ENCODE results near the gene MDFI. TPM values are rescaled to one million over a fixed set of nuclear protein-coding genes. Genes with fewer than 3 reads are reported as not detected.

Gene MDFI
- polyA plus RNA-seq, 1 of the 3 experiments (the other 2 are of a cell fraction), result 7.0 TPM

DNA sequence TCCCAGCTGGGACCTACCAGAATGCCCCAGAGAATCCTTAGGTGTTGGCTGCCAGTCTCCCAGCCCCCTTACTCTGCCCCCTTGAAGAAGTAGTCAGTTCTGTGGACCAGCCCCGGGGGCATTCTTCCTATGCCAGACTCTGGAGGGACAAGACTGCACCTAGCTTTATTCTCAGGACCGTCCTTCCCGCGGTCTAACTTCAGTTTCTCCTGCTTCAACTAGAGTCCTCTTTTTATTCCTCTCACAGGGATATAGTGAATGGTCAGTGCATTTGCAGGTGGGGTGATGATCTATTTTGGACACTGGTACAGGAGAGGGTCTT lies 35.9 kb upstream of the MDFI start:
- CTCF ChIA-PET, result interaction anchor here (0.7 to 20.7 kb wide), 53 partner anchors 8 to 296 kb away, joined by 3 to 504 read pairs (median 5); partner anchors contain the start of gene TOMM6

GRCh38 chr6:41602864-41603608 lies 35.2 kb upstream of the MDFI start:
- peak overlapping the region; percentile 17 to 54; a peak in 3 of 4 replicates for H3K4me3 ChIP-seq (ENCODE audit: low read depth in 2 of 2, low read length in 1 of 2)
- peak overlapping the region; percentile 3 to 36; a peak in 1 of 4 replicates for H3K27ac ChIP-seq (ENCODE audit: low read depth in 2 of 2, low read length in 1 of 2)
- H3K9me3 ChIP-seq, result no peaks in the 10 kb centered on the region
- POLR2A ChIA-PET, result no interaction called here
- 5% methylated on average over 15 of the region's 20 CpGs for WGBS (ENCODE audit: low lambda C conversion rate)
- no peaks in the 10 kb centered on the region for H3K9me2 ChIP-seq
- H3K4me2 ChIP-seq, result peak overlapping the region; percentile 69; the same call in 1 of the 2 replicates
- H3K79me2 ChIP-seq (ENCODE audit: insufficient read depth), result no peaks in the 10 kb centered on the region
- no peaks in the 10 kb centered on the region for H3K27me3 ChIP-seq (ENCODE audit: insufficient read depth)
- no peaks in the 10 kb centered on the region for H3K36me3 ChIP-seq (replicated peaks in 1 of 2; ENCODE audit: control insufficient read depth in 1 of 2, insufficient read depth in 2 of 2, low read length in 1 of 2)
- peak; percentile 90 for DNase-seq
- CTCF ChIA-PET, result interaction anchor here (0.7 to 20.7 kb wide), 55 partner anchors 8 to 296 kb away, joined by 3 to 504 read pairs (median 5); partner anchors contain the start of gene TOMM6
- no peaks in the 10 kb centered on the region for H3F3A ChIP-seq (replicated peaks; ENCODE audit: insufficient read depth)
- H3K4me1 ChIP-seq (ENCODE audit: control insufficient read depth in 1 of 2, insufficient read depth in 2 of 2, low read depth in 1 of 2, low read length in 1 of 2), result peaks cover 0 to 7% of the 10 kb centered on the region in 2 experiments; a peak in 1 of 4 replicates
- H4K20me1 ChIP-seq (ENCODE audit: insufficient read depth), result no peaks in the 10 kb centered on the region
- H2AFZ ChIP-seq (ENCODE audit: low read depth), result peak overlapping the region; percentile 80
- H3K9ac ChIP-seq, result no peak overlapping the region
- TF ChIP-seq FOXM1 (IDR thresholded peaks at IDR 0.05; ENCODE audit: low read depth), result no peak
- TF ChIP-seq POLR2AphosphoS5 (IDR thresholded peaks at IDR 0.05; ENCODE audit: low read depth, low read length), result peak; percentile 32; the same call in 1 of the 2 replicates
- TF ChIP-seq FOSL2 (IDR thresholded peaks at IDR 0.05; ENCODE audit: borderline replicate concordance, low read depth), result no peak
- TF ChIP-seq REST (IDR thresholded peaks at IDR 0.05; ENCODE audit: low read depth, low read length), result no peak
- TF ChIP-seq TAF1 (IDR thresholded peaks at IDR 0.05; ENCODE audit: borderline replicate concordance, low read depth, low read length), result peak; percentile 6; the same call in 1 of the 2 replicates
- TF ChIP-seq FOXJ3 (CRISPR knock-in tag; IDR thresholded peaks at IDR 0.05), result 0 out of 2 replicates have a peak, but pooled peaks have one; percentile 19
- TF ChIP-seq RAD21 (IDR thresholded peaks at IDR 0.05; ENCODE audit: low read length), result peak; percentile 93
- TF ChIP-seq ELF1 (IDR thresholded peaks at IDR 0.05), result no peak
- TF ChIP-seq TCF12 (IDR thresholded peaks at IDR 0.05), result no peak
- no peak for TF ChIP-seq RXRA (IDR thresholded peaks at IDR 0.05; ENCODE audit: borderline replicate concordance, low read depth)
- TF ChIP-seq, protein P1, sequence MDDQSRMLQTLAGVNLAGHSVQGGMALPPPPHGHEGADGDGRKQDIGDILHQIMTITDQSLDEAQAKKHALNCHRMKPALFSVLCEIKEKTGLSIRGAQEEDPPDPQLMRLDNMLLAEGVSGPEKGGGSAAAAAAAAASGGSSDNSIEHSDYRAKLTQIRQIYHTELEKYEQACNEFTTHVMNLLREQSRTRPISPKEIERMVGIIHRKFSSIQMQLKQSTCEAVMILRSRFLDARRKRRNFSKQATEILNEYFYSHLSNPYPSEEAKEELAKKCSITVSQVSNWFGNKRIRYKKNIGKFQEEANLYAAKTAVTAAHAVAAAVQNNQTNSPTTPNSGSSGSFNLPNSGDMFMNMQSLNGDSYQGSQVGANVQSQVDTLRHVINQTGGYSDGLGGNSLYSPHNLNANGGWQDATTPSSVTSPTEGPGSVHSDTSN (IDR thresholded peaks at IDR 0.05), result no peak
- no peak for TF ChIP-seq GATA2 (CRISPR knock-in tag; IDR thresholded peaks at IDR 0.05)
- TF ChIP-seq, protein P2, sequence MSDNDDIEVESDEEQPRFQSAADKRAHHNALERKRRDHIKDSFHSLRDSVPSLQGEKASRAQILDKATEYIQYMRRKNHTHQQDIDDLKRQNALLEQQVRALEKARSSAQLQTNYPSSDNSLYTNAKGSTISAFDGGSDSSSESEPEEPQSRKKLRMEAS (IDR thresholded peaks at IDR 0.05; ENCODE audit: low read depth), result peak; percentile 29; the same call in 1 of the 2 replicates
- TF ChIP-seq NRF1 (IDR thresholded peaks at IDR 0.05; ENCODE audit: low read depth, low read length), result 0 out of 2 replicates have a peak, but pooled peaks have one; percentile 1

More for the DNA sequence above, 35.9 kb upstream of the MDFI start:
- H3K27me3 ChIP-seq (ENCODE audit: insufficient read depth), result no peaks in the 10 kb centered on the region
- H3K4me1 ChIP-seq (ENCODE audit: control insufficient read depth in 1 of 2, insufficient read depth in 2 of 2, low read depth in 1 of 2, low read length in 1 of 2), result peaks cover 0 to 7% of the 10 kb centered on the region in 2 experiments; a peak in 1 of 4 replicates
- no peaks in the 10 kb centered on the region for H3F3A ChIP-seq (replicated peaks; ENCODE audit: insufficient read depth)
- H3K9me2 ChIP-seq, result no peaks in the 10 kb centered on the region
- POLR2A ChIA-PET, result no interaction called here
- no peak overlapping the region for H3K4me3 ChIP-seq (ENCODE audit: low read depth in 2 of 2, low read length in 1 of 2)
- H3K9ac ChIP-seq, result no peak overlapping the region
- DNase-seq, result no peak
- no peaks in the 10 kb centered on the region for H3K36me3 ChIP-seq (replicated peaks in 1 of 2; ENCODE audit: control insufficient read depth in 1 of 2, insufficient read depth in 2 of 2, low read length in 1 of 2)
- no peaks in the 10 kb centered on the region for H3K79me2 ChIP-seq (ENCODE audit: insufficient read depth)
- H4K20me1 ChIP-seq (ENCODE audit: insufficient read depth), result no peaks in the 10 kb centered on the region
- H3K27ac ChIP-seq (ENCODE audit: low read depth in 2 of 2, low read length in 1 of 2), result peak overlapping the region in 1 of 2 experiments; percentile 3; a peak in 1 of 4 replicates
- WGBS (ENCODE audit: low lambda C conversion rate), result 71% methylated on average over 4 of the region's 4 CpGs
- no peaks in the 10 kb centered on the region for H3K9me3 ChIP-seq
- H2AFZ ChIP-seq (ENCODE audit: low read depth), result no peak overlapping the region
- TF ChIP-seq JUND (IDR thresholded peaks at IDR 0.05), result no peak
- TF ChIP-seq, protein P2 (IDR thresholded peaks at IDR 0.05; ENCODE audit: low read depth), result no peak
- TF ChIP-seq TAF1 (IDR thresholded peaks at IDR 0.05; ENCODE audit: borderline replicate concordance, low read depth, low read length), result no peak
- TF ChIP-seq RXRA (IDR thresholded peaks at IDR 0.05; ENCODE audit: borderline replicate concordance, low read depth), result no peak
- TF ChIP-seq ZBTB33 (IDR thresholded peaks at IDR 0.05; ENCODE audit: borderline replicate concordance, low read depth), result no peak
- TF ChIP-seq FOXJ3 (CRISPR knock-in tag; IDR thresholded peaks at IDR 0.05), result no peak
- H3K4me2 ChIP-seq, result no peak overlapping the region

Measured in SK-N-SH (cell line).